ENCODE measurements around the gene CAPN7.

- no peak for TF ChIP-seq CTCF (IDR thresholded peaks at IDR 0.05)
- TF ChIP-seq POLR2A (IDR thresholded peaks at IDR 0.05): no peak
Measured at GRCh38 chr3:15160662-15161061, 45.4 kb upstream of the CAPN7 start.

Measured in sigmoid colon (tissue), 3 donors.